GM18519 (cell line): Measurements from ENCODE around the gene TBCA.
"Not testable (repeated sequence)": the region's sequence is repeated elsewhere in the genome, so short reads cannot be mapped to it uniquely, and the experiment has no call there.

Source experiments
- ATAC-seq: cut with Tn5 transposase; IDR thresholded peaks from one replicate; pipeline ENCODE4 v1.9.1; 2021; ENCODE audit warnings: mild to moderate bottlenecking, moderate library complexity; ENCODE audit not compliant: unreplicated experiment, low FRiP score

TBCA gene

GRCh38 chr5:77774981-77775789, 954 bp downstream of the TBCA start:
- ATAC-seq = no peak

GRCh38 chr5:77773734-77774280, 2.3 kb downstream of the TBCA start:
- ATAC-seq = no peak

GRCh38 chr5:77772729-77773128, 3.4 kb downstream of the TBCA start:
- no peak for ATAC-seq

- no peak for ATAC-seq
Observed at GRCh38 chr5:77771452-77771851, 4.7 kb downstream of the TBCA start.

GRCh38 chr5:77770293-77771005, 5.7 kb downstream of the TBCA start:
- no peak for ATAC-seq

GRCh38 chr5:77768978-77769377, 7.2 kb downstream of the TBCA start:
- ATAC-seq = no peak

GRCh38 chr5:77767301-77767700, 8.8 kb downstream of the TBCA start:
- no peak for ATAC-seq

- ATAC-seq = no peak
Observed at GRCh38 chr5:77761606-77762005, 14.5 kb downstream of the TBCA start.

- no peak for ATAC-seq
Observed at GRCh38 chr5:77758141-77758938, 17.8 kb downstream of the TBCA start.

GRCh38 chr5:77751328-77752023, 24.7 kb downstream of the TBCA start:
- no peak for ATAC-seq

GRCh38 chr5:77750928-77751327, 25.2 kb downstream of the TBCA start:
- not testable (repeated sequence) for ATAC-seq

- ATAC-seq = no peak
Observed at GRCh38 chr5:77748160-77748559, 28.0 kb downstream of the TBCA start.

- ATAC-seq = no peak
Observed at GRCh38 chr5:77744116-77744515, 32.0 kb downstream of the TBCA start.

- ATAC-seq = no peak
Observed at GRCh38 chr5:77743181-77743580, 33.0 kb downstream of the TBCA start.

- no peak for ATAC-seq
Observed at GRCh38 chr5:77741608-77742007, 34.5 kb downstream of the TBCA start.

- no peak for ATAC-seq
Observed at GRCh38 chr5:77734885-77735284, 41.3 kb downstream of the TBCA start.

- ATAC-seq = no peak
Observed at GRCh38 chr5:77733130-77733529, 43.0 kb downstream of the TBCA start.

- ATAC-seq = no peak
Observed at GRCh38 chr5:77727190-77727589, 48.9 kb downstream of the TBCA start.

- ATAC-seq = no peak
Observed at GRCh38 chr5:77725616-77726015, 50.5 kb downstream of the TBCA start.

- no peak for ATAC-seq
Observed at GRCh38 chr5:77724934-77725333, 51.2 kb downstream of the TBCA start.
